ENCODE measurements around the gene HOXB2. TPM values are rescaled to one million over a fixed set of nuclear protein-coding genes. Genes with fewer than 3 reads are reported as not detected.

The HOXB2 gene
- total RNA-seq, 1 experiment from 2014 or later: 3.7 TPM

DNA sequence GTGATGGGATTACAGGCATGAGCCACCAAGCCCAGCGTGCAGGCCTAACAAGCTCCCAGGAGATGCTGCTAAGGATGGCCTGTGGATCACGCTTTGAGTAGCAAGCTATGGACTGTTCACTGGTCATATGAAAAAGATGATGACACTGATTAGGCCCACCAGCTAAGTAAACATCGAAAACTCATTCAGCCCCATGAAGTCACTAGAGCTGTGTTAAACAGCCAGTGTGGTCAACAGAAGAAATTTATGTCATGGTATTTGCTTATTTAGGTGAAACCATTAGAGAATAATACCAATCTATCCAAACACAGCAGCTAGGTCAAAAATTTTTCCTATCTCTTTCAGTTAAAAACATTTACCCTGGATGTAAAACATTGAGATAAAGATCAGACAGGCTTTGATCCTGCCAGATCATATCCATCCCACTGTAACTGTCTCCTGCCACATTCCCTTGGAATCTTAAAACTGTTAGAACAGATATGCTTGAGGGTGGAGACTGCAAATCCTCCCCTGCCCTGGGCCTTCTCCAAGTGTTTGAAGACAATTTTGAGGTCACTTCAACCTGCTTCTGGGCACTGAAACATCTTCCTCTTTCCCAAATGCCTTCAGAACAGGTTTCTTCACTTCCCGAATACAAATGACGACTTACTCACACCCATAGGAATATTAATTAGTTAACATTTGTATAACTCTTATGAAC lies 45.0 kb downstream of the HOXB2 start:
- Mint-ChIP-seq H3K9me3 (no peaks in the 10 kb centered on the region), H3K27ac (no peak overlapping the region), H3K27me3 (ENCODE audit: low read depth) (peaks cover 81% of the 10 kb centered on the region), H3K36me3 (no peaks in the 10 kb centered on the region), H3K4me3 (no peak overlapping the region), H3K4me1 (peaks cover 28% of the 10 kb centered on the region)
- ChIA-PET POLR2A (interaction anchor here (0.6 kb wide), 1 partner anchor 284 kb away, joined by 5 read pairs; no protein-coding TSS in a partner anchor), CTCF (interaction anchor here (0.6 to 1.9 kb wide), 2 partner anchors 43 to 192 kb away, joined by 3 to 6 read pairs; no protein-coding TSS in a partner anchor)
- no peak for ATAC-seq
- TF ChIP-seq SP1 (CRISPR knock-in tag; conservative IDR thresholded peaks at IDR 0.05) (no peak), TP53 (CRISPR knock-in tag; IDR thresholded peaks at IDR 0.05) (no peak), NR1H2 (CRISPR knock-in tag; IDR thresholded peaks at IDR 0.05) (no peak), FOXP1 (CRISPR knock-in tag; IDR thresholded peaks at IDR 0.05; ENCODE audit: borderline replicate concordance) (no peak), JAZF1 (CRISPR knock-in tag; IDR thresholded peaks at IDR 0.05) (no peak), NFYB (CRISPR knock-in tag; conservative IDR thresholded peaks at IDR 0.05; ENCODE audit: low read depth) (no peak), TCF7 (CRISPR knock-in tag; IDR thresholded peaks at IDR 0.05; ENCODE audit: low read depth) (no peak), KAT7 (CRISPR knock-in tag; IDR thresholded peaks at IDR 0.05; ENCODE audit: borderline replicate concordance) (no peak), ZNF317 (CRISPR knock-in tag; IDR thresholded peaks at IDR 0.05; ENCODE audit: borderline replicate concordance, low read depth) (no peak), ZNF219 (CRISPR knock-in tag; IDR thresholded peaks at IDR 0.05; ENCODE audit: borderline replicate concordance) (no peak)
- TF ChIP-seq, protein P1, sequence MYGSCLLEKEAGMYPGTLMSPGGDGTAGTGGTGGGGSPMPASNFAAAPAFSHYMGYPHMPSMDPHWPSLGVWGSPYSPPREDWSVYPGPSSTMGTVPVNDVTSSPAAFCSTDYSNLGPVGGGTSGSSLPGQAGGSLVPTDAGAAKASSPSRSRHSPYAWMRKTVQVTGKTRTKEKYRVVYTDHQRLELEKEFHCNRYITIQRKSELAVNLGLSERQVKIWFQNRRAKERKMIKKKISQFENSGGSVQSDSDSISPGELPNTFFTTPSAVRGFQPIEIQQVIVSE (CRISPR knock-in tag; IDR thresholded peaks at IDR 0.05; ENCODE audit: borderline replicate concordance): no peak
- TF ChIP-seq, protein P2, sequence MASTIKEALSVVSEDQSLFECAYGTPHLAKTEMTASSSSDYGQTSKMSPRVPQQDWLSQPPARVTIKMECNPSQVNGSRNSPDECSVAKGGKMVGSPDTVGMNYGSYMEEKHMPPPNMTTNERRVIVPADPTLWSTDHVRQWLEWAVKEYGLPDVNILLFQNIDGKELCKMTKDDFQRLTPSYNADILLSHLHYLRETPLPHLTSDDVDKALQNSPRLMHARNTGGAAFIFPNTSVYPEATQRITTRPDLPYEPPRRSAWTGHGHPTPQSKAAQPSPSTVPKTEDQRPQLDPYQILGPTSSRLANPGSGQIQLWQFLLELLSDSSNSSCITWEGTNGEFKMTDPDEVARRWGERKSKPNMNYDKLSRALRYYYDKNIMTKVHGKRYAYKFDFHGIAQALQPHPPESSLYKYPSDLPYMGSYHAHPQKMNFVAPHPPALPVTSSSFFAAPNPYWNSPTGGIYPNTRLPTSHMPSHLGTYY (CRISPR knock-in tag; IDR thresholded peaks at IDR 0.05): no peak
- TF ChIP-seq, protein P3, sequence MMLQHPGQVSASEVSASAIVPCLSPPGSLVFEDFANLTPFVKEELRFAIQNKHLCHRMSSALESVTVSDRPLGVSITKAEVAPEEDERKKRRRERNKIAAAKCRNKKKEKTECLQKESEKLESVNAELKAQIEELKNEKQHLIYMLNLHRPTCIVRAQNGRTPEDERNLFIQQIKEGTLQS (CRISPR knock-in tag; conservative IDR thresholded peaks at IDR 0.05): no peak
- TF ChIP-seq, protein P4, sequence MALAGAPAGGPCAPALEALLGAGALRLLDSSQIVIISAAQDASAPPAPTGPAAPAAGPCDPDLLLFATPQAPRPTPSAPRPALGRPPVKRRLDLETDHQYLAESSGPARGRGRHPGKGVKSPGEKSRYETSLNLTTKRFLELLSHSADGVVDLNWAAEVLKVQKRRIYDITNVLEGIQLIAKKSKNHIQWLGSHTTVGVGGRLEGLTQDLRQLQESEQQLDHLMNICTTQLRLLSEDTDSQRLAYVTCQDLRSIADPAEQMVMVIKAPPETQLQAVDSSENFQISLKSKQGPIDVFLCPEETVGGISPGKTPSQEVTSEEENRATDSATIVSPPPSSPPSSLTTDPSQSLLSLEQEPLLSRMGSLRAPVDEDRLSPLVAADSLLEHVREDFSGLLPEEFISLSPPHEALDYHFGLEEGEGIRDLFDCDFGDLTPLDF (CRISPR knock-in tag; IDR thresholded peaks at IDR 0.05): no peak
- TF ChIP-seq, protein P5, sequence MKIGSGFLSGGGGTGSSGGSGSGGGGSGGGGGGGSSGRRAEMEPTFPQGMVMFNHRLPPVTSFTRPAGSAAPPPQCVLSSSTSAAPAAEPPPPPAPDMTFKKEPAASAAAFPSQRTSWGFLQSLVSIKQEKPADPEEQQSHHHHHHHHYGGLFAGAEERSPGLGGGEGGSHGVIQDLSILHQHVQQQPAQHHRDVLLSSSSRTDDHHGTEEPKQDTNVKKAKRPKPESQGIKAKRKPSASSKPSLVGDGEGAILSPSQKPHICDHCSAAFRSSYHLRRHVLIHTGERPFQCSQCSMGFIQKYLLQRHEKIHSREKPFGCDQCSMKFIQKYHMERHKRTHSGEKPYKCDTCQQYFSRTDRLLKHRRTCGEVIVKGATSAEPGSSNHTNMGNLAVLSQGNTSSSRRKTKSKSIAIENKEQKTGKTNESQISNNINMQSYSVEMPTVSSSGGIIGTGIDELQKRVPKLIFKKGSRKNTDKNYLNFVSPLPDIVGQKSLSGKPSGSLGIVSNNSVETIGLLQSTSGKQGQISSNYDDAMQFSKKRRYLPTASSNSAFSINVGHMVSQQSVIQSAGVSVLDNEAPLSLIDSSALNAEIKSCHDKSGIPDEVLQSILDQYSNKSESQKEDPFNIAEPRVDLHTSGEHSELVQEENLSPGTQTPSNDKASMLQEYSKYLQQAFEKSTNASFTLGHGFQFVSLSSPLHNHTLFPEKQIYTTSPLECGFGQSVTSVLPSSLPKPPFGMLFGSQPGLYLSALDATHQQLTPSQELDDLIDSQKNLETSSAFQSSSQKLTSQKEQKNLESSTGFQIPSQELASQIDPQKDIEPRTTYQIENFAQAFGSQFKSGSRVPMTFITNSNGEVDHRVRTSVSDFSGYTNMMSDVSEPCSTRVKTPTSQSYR (CRISPR knock-in tag; IDR thresholded peaks at IDR 0.05): no peak
- no peak for DNase-seq (ENCODE audit: low spot score)

DNA sequence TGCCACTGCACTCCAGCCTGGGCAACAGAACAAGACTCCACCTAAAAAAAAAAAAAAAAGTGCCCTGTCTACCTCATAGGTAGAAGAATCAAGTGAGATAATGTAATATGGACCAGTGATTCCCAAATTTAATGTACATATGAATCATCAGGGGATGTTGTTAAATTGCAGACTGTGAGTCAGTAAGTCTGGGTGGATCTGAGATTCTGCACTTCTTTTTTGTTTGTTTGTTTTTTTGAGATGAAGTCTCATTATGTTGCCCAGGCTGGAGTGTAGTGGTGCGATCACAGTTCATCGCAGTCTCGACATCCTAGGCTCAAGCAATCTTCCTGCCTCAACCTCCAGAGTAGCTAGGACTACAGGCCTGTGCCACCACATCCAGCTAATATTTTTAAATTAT lies 45.7 kb downstream of the HOXB2 start:
- H3K36me3 Mint-ChIP-seq: no peaks in the 10 kb centered on the region
- ChIA-PET CTCF (interaction anchor here (1.9 kb wide), 1 partner anchor 42 kb away, joined by 6 read pairs; no protein-coding TSS in a partner anchor), POLR2A (interaction anchor here (0.6 kb wide), 1 partner anchor 283 kb away, joined by 5 read pairs; no protein-coding TSS in a partner anchor)
- TF ChIP-seq, protein P4 (CRISPR knock-in tag; IDR thresholded peaks at IDR 0.05): no peak
- no peak overlapping the region for H3K4me3 Mint-ChIP-seq
- DNase-seq (ENCODE audit: low spot score) (no peak), ATAC-seq (no peak)
- no peak overlapping the region for H3K27ac Mint-ChIP-seq
- H3K9me3 Mint-ChIP-seq: no peaks in the 10 kb centered on the region
- peaks cover 83% of the 10 kb centered on the region for H3K27me3 Mint-ChIP-seq (ENCODE audit: low read depth)
- H3K4me1 Mint-ChIP-seq: peaks cover 22% of the 10 kb centered on the region

Measured in WTC11 (cell line).